GM19467 (cell line): ENCODE measurements around the gene PTPRG.

ENCODE experiments used
- ATAC-seq: cut with Tn5 transposase; IDR thresholded peaks from one replicate; pipeline ENCODE4 v1.9.1; 2021; ENCODE audit warnings: mild to moderate bottlenecking, moderate library complexity; ENCODE audit not compliant: unreplicated experiment

Gene PTPRG

GRCh38 chr3:62090519-62090918, 529.1 kb downstream of the PTPRG start:
- ATAC-seq = no peak

- no peak for ATAC-seq
These were observed 531.7 kb downstream of the PTPRG start for GRCh38 chr3:62093025-62093424.

- no peak for ATAC-seq
These were observed 533.1 kb downstream of the PTPRG start for GRCh38 chr3:62094461-62094860.

- ATAC-seq = no peak
These were observed 533.7 kb downstream of the PTPRG start for GRCh38 chr3:62095080-62095479.

GRCh38 chr3:62095756-62096155, 534.4 kb downstream of the PTPRG start:
- ATAC-seq = no peak

- ATAC-seq = no peak
These were observed 535.1 kb downstream of the PTPRG start for GRCh38 chr3:62096521-62096920.

GRCh38 chr3:62097121-62097520, 535.8 kb downstream of the PTPRG start:
- ATAC-seq = no peak

- ATAC-seq = no peak
These were observed 537.4 kb downstream of the PTPRG start for GRCh38 chr3:62098646-62099365.

- ATAC-seq = no peak
These were observed 539.1 kb downstream of the PTPRG start for GRCh38 chr3:62100282-62100989.

- no peak for ATAC-seq
These were observed 540.1 kb downstream of the PTPRG start for GRCh38 chr3:62101488-62101887.

GRCh38 chr3:62103531-62103930, 542.2 kb downstream of the PTPRG start:
- no peak for ATAC-seq

GRCh38 chr3:62109534-62109933, 548.2 kb downstream of the PTPRG start:
- no peak for ATAC-seq

- ATAC-seq = no peak
These were observed 549.3 kb downstream of the PTPRG start for GRCh38 chr3:62110443-62111225.

GRCh38 chr3:62113092-62113491, 551.7 kb downstream of the PTPRG start:
- ATAC-seq = no peak

GRCh38 chr3:62114763-62115162, 553.4 kb downstream of the PTPRG start:
- no peak for ATAC-seq

- no peak for ATAC-seq
These were observed 556.7 kb downstream of the PTPRG start for GRCh38 chr3:62117903-62118548.

GRCh38 chr3:62119139-62119538, 557.8 kb downstream of the PTPRG start:
- ATAC-seq = no peak

GRCh38 chr3:62122819-62123218, 561.4 kb downstream of the PTPRG start:
- no peak for ATAC-seq

- no peak for ATAC-seq
These were observed 564.0 kb downstream of the PTPRG start for GRCh38 chr3:62125380-62125779.

GRCh38 chr3:62127116-62127515, 565.7 kb downstream of the PTPRG start:
- ATAC-seq = no peak

- no peak for ATAC-seq
These were observed 566.7 kb downstream of the PTPRG start for GRCh38 chr3:62128051-62128450.
